HG02970 (cell line): Measurements from ENCODE around the gene NTNG2.

Experiments used
- ATAC-seq: cut with Tn5 transposase; IDR thresholded peaks from one replicate; pipeline ENCODE4 v1.9.1; 2021; ENCODE audit warnings: mild to moderate bottlenecking, moderate library complexity, moderate number of reproducible peaks; ENCODE audit not compliant: unreplicated experiment, low FRiP score

Gene NTNG2

DNA sequence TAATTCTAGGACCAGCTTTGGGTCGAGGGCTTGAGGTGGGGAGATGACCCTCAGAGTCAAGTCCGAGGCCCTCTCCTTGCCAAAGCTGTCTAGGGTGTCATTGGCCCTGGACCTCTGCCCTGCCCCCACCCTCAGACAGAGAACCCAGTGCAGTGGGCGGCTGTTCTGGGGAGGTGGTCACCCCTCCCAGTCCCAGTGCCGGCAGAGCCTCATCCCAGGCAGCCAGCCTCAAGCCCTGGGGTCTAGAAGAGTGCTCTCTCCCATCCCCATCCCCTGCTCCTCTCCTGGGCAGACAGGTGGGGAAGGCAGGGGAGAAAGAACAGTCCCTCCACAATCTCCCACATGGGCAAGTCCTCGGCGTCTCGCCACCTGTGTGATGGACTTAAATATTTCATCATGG lies 7.0 kb downstream of the NTNG2 start:
- ATAC-seq: no peak

DNA sequence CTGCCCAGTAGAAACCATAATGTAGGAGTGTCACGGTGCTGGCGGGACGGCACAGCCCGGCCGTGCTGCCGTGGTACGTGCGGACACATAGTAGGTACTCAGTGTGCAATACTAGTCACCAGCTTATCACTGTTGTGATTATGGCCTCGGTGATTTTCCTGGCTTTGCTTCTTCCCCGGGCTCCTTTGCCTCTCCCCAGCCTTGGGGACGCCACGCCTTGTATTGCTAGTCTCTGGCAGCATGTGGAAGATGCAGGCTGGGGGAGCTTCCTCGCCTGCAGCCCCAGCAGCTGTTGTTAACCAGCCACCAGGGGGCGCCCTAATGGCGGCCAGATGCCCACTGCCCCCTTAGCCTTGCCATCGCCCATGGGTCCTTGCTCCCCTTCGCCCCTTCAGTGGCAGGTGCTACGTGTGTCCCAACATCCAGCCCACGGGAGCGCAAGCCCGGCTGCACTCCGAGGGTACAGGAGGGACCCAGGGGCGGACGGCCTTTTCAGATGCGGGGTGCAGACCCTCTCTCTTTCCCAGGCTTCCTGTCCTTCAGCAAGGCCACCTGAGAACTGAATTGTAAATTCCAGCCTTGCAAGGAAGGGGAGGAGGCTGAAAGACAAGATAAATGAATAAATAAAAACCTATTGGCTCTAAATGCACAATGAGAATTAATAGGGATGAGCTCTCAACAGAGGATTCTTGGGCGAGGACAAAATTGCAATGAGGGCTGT lies 8.0 kb downstream of the NTNG2 start:
- ATAC-seq: no peak

DNA sequence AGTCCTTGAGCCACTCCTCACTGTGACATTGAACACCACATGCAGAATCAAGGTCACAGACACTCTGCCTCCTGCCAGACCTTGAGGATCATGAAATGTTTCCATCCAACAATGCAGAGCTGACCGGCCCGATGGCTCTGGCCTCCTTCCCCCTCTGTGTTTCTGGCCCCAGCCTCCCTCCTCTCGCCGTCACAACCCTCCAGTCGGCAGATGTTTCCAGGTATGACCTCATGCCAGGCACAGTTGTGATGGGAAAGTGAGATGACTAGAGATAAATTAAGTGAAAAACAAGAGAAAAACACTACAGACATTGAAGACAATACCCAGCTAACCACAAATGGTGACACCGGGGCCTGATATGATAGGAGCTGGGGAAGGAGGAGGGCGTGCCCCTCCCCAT lies 9.8 kb downstream of the NTNG2 start:
- ATAC-seq: no peak

DNA sequence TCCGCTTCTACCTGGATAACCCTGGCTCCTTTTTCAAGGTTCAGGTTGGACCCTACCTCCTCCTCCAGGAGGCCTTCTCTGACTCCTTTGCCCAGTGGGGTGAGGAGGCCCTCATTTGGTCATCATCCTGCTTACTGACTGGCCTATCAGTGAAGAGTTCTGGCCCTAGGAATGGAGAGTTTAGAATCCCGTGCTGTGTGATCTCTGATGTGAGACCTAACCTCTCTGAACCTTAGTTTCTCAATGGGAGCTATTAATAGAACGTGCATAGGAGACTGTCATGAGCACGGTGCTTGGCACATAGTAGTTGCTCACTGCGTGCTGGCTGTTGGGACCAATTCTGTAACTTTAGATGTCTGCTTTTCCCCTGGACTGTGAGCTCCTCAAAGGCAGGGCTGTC lies 10.3 kb downstream of the NTNG2 start:
- ATAC-seq: no peak

DNA sequence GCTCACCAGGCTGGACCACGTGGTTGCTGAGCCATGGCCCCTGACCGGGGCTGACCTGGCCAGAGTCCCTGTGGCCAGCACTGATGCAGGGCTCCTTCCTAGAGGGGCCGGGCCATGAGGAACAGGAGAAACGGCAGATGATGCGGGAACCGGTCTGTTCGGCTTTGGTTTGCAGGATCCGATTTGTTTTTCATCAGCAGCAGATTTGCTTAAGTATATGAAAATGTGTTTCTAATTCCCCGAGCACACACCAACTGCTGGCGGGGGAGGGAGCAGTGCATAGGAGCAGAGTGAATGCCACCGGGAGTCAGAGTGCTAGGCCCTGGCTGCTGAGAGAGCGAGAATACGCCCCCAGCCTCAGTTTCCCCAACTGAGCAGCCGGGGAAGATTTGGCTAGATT lies 13.6 kb downstream of the NTNG2 start:
- ATAC-seq: no peak

DNA sequence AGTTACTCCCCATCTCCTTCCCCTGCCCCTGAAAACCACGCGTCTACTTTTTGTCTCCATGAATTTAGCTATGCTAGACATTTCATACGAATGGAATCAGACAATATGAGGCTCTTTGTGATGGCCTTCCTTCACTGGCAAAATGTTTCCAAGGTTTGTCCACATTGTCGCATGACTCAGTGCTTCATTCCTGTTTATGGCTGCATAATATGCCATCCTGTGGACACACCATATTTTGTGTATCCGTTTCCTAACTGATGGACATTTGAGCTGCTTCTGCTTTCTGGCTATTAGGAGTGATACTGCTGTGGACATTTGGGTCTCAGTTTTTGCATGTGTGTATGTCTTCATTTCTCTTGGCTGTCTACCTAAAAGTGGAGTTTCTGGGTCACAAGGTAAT lies 14.5 kb downstream of the NTNG2 start:
- ATAC-seq: no peak

DNA sequence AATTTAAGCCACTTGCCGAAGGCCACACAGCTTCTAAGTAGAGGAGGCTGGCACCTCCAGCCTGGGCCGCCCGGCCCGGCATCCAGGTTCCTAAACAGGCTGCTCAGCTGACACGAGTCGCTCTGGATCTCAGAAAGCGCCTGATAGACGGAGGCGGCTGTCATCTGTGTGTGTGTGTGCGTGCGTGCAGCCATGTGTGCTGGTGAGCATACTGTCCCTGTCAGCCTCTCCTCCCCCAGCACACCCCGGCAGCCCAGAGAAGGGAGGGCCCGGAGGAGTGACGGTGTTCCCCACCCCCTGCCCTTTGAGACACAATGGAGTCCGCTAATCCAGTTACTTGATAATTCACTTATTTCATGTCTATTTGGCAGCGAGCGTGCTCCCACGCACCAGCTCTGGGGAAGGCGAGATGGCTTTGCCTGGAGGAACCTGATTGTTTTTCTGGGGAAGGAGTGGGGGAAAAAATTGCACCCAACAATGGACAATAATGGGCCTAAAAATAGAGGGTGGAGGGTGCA lies 20.0 kb downstream of the NTNG2 start:
- ATAC-seq: no peak

DNA sequence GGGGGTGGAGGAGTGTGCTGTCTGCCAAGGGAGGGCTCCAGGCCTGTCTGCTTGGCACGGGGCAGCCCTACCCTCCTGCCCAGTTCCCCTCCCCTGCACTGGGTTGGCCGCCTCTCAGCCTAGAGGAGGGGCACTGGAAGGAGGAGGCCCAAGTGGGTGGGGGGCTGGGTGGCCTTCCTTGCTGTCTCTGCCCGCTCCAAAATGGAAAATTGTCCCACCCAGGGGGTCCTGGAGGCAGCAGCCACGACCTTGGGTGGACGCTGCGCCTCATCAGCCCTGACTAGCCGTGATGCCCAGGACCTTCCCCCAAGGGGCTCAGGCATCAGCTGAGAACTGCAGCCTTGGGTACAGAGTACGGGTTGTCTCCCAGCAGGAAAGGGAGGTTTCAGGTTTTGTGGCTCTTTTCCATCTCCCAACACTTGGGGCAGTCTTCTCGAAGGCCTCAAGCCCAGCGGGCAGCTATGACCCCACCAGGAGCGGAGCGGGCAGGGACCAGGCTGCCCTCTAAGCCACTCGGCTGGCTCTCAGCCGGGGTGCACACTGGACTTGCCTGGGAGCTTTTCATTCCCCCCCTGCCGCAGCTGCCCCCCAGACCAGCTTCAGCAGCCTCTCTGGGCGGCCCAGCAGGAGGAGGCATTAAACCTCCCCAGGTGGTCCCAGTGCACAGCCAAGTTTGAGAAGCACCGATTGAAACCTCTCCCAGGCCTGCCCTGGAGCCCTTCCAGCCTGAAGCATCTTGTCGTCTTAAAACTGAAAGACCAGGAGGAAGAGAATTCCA lies 20.6 kb downstream of the NTNG2 start:
- no peak for ATAC-seq

DNA sequence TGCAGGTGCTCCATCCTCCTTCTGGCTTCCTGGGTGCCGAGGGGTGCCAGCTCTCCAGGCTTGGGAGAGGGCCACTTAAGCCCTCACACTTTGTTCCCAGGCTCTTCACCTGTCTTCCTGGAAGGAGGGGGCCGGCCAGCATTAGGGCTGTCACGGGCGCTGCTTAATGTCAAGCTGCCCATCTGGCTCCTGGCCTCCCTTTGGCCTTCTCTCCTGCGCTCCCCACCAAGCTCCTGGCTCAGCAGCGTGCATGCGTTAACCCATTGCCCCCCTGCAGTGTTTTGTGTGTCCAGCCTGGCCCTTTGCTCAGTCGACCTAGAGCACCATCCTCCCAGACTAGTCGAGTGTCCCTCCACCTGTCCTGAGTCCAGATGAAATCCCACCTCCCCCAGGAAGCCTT lies 21.3 kb downstream of the NTNG2 start:
- no peak for ATAC-seq

DNA sequence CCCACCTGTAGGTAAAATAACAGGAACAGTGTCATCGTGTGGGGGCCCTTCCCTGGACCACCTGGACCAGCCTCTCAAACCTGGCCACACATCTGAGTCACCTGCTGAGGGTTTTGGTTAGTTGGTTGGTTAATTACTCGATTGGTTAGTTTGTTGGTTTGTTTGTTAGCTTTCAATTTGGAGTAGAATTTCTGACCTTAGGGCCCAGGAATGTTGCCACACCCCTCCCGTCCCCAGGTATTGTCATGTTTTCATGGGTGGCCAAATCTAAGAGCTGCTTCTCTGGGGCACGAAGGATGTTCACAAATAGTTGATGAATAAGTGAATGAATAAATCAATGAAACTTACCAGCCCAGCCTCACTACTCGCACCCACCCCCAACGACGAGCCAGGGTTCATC lies 21.9 kb downstream of the NTNG2 start:
- no peak for ATAC-seq

DNA sequence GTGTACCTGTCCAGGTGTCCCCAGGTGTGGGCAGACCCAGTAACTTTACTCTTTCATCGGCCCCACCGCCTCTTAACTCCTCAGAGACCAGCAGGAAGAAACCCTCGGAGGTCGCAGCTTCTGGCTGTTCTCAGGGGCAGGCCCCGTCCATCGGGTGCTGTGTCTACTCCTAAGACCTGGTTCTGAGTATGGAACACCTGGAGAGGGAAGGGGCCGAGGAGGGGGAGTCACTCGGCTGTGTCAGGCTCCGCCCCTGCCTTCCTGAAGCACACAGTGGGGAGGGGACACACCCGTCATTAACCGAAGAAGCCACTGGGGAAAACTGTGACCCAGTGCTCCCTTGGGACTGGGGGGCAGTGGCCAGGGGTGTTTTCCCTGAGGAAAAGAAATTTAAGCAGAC lies 22.3 kb downstream of the NTNG2 start:
- no peak for ATAC-seq

DNA sequence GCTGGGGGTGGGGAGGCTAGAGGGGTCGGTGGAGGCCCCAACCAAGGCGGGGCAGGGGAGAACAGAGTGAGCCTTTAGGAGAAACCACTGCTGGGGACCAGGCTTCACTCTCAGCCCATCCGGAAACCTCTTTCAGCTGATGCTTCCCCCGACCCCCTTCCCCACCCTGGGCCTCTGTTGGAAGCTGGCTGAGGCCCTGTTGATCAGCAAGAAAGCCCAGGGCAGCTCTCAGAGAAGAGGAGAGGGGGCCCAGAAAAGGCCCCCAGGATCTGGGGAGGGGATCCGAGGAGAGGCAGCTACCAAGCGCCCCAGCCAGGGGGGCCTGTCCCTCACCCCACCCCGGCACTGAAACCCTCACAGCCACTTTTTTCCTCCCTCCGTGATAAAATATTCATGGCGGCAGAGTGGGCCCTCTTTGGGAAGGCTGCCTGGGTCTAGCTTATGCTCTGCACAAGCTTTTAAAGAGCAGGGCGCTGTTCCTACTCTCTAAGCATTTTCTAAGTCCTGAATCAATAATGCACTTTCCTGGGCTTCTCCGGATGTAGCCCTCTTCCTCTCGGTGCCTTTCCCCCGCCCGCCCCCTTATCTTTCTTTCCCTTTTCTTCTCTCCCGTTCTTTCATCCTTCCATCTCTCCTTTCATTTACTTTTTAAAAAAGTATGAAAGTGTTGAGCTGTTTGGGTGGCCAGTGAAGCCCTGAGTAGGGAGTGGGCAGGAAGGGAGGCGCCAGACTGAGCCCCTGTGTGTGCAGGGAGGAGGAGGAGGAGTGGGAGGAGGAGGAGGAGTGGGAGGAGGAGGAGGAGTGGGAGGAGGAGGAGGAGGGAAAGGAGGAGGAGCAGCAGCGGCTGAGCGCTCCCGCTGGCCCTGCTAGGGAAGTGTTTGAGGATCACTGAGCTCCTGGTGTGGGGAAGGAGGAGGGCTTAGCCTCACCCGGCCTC lies 23.5 kb downstream of the NTNG2 start:
- ATAC-seq: no peak

DNA sequence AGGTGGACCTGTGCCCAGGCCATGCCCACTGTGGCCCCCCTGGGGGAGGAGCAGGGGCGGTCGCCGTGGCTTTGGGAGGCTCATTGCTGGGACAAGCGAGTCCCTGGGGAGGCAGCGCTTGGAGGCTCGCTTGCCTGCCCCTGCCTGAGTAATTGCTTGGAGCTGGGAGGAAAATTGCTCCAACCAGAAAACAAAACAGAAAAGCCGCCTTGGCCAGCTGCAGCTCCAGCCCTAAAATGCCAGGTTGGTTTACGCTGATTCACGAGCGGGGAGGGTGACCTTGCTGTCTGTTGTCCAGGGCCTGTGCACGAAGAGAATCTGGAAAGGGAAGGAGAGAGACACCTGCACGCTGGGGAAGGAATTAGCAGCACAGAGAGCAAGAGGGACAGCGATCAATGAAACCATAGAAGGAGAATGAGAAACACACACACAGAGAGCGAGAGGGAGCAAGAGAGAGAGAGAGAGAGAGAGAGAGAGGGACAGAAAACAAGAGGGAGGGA lies 25.3 kb downstream of the NTNG2 start:
- ATAC-seq: no peak

DNA sequence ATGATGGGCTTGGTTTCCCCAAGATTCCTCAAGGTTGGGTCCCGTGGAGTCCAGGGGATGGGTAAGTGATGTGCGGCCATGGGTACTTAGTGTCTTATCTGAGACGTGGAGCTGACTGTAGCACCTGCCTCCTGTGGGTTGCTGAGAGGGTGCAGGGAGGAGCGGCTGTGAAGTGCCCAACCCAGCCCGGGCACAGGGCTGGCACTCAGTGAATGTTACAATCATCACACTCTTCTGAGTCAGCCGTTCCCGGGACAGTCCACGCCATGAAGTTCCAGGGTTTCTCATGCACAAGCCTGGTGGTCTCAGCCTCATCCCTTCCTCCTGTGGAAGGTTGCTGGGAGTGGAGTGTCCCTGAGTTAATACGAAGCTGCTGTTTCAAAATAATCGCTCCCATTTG lies 29.1 kb downstream of the NTNG2 start:
- ATAC-seq: no peak

DNA sequence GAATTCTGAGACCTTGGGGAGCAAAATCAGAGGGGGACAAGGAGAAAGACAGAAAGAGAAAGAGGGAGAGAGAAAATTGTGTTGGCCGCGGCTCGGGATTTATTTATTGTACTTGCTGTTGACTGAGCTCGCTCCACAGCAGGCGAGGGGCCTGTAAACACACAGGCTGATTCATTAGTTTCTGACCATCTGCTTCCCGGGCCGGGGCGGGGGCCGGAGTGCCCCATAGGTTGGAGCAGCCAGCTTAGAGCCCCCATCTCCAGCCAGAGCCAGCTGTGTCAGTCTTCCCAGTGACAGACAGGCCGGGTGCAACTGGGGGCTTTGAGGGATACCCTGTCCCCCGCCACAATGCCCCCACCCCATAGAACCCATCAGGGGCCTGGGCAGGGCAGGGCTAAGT lies 30.9 kb downstream of the NTNG2 start:
- no peak for ATAC-seq

DNA sequence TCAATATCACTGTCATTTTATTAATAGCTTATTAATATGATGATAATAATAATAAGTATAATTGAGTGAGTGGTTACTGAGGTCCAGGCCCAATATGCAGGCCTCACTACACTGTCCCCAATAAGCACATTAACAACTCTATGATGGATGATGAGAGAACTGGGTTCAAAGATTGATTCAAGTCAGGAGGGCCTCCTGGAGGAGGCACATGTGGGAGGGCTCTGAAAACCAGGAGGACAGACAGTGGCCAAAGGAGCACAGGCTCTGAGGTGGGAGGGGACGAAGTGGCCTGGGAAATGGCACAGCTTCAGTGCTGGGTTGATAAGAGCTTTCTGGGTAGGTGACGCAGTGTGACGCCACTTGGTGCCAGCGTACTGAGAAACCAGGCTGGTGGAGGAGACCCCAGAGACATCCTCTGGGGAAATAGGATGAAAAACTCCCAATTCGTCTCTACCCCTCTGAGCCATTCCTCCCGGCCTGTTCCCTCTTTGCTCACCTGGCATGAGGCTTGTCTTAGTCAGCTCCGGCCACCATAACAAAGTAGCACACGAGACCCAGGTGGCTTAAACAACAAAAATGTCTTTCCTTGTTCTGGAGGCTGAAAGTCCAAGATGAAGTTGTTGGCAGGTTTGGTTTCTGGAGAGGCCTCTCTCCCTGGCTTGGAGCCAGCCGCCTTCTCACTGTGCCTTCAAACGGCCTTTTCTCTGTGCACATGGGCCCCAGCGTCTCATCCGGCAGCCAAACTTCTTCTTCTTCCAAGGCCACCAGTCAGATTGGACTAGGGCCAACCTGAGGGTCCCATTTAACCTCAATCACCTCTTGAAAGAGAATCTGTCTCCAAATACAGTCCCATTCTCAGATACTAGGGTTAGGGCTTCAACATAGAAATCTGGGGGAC lies 31.6 kb downstream of the NTNG2 start:
- no peak for ATAC-seq

DNA sequence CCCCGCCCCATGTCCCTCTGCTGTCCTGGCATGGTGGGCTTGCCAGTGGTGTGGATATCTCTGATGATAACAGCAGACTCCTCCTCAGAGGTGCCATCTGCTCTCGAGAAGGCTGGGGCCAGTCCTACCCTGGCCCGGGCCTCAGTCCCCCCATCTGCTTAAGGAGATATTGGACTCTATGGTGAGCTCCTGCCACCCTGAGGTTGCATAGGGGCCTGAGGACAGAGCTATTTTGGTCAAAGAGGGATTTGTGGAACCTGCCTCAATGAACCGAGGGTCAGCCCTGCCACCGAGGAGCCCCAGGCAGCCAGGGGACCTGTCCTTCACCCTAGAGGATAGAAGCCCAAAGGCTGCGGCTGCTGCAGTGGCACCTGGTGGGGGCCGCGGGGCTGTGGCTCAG lies 32.6 kb downstream of the NTNG2 start:
- ATAC-seq: no peak

DNA sequence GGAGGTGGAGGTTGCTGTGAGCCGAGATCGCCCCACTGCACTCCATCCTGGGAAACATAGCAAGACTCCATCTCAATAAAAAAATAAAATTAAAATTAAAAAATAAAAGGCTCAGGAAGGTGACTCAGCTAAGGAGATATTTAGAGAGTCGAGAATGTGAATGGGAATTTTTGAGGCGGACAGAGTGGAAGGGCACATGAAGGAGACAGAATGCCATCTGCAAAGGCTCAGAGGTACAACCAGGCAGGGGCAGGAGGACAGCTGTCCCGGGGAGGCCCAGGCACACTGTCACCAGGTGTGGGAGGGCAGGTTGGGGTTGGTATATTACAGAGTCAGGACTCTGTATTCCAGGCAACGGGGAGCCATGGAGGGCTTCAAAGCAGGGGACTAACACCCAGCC lies 35.5 kb downstream of the NTNG2 start:
- no peak for ATAC-seq

DNA sequence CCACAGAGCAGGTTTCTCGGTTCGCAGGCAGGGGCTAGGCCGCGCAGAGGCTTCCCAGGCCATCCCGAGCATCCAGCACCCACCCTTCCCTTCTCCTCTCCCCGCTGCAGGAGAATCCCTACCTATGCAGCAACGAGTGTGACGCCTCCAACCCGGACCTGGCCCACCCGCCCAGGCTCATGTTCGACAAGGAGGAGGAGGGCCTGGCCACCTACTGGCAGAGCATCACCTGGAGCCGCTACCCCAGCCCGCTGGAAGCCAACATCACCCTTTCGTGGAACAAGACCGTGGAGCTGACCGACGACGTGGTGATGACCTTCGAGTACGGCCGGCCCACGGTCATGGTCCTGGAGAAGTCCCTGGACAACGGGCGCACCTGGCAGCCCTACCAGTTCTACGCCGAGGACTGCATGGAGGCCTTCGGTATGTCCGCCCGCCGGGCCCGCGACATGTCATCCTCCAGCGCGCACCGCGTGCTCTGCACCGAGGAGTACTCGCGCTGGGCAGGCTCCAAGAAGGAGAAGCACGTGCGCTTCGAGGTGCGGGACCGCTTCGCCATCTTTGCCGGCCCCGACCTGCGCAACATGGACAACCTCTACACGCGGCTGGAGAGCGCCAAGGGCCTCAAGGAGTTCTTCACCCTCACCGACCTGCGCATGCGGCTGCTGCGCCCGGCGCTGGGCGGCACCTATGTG lies 36.1 kb downstream of the NTNG2 start:
- ATAC-seq: no peak
